K562 (cell line): ENCODE data around the gene ZNHIT2. TPM values are rescaled to one million over a fixed set of nuclear protein-coding genes. Genes with fewer than 3 reads are reported as not detected.
A peak's percentile ranks its signal among the peaks of the same experiment; 100 is the strongest.

Experiments used
- ATF2 ChIP-seq: sonication (generic); formaldehyde crosslinking; IDR thresholded peaks from 2 replicates; pipeline ENCODE4 v1.8.1; 2022; ENCODE audit warnings: missing genetic modification reagents
- C11orf30 ChIP-seq: fragments of 450-650 bp; IDR thresholded peaks from 2 replicates; pipeline ENCODE4 v1.6.1; 2016; ENCODE audit warnings: low read depth, mild to moderate bottlenecking
- CTBP1 ChIP-seq: fragments of 450-650 bp; IDR thresholded peaks from 2 replicates; pipeline ENCODE4 v1.6.1; 2016; ENCODE audit warnings: borderline replicate concordance
- ELF4 ChIP-seq: fragments of 450-650 bp; formaldehyde crosslinking; IDR thresholded peaks from 2 replicates; pipeline ENCODE4 v1.4.0; 2022; ENCODE audit warnings: missing genetic modification characterization
- ID3 ChIP-seq, 2 experiments: fragments of 250-450 bp in 1 of 2; fragments of 450-650 bp in 1 of 2; sonication (Bioruptor Pico) in 1 of 2; IDR thresholded peaks; 2 replicates each; pipeline versions ENCODE4 v1.6.1 to v1.8.0; 2016 to 2021; ENCODE audit warnings: mild to moderate bottlenecking in 2 of 2, moderate library complexity in 2 of 2, missing compliant biosample characterization in 1 of 2, missing genetic modification characterization in 1 of 2
- KDM5B ChIP-seq: fragments of 200-600 bp; sonication (generic); IDR thresholded peaks from 2 replicates; pipeline ENCODE4 v1.6.1; 2012; ENCODE audit warnings: low read depth, mild to moderate bottlenecking, moderate library complexity, low read length, control low read depth, inconsistent platforms; ENCODE audit not compliant: insufficient replicate concordance
- LARP7 ChIP-seq: fragments of 450-650 bp; IDR thresholded peaks from 2 replicates; pipeline ENCODE4 v1.6.1; 2016
- MCM2 ChIP-seq: fragments of 450-650 bp; IDR thresholded peaks from 2 replicates; pipeline ENCODE4 v1.6.1; 2017; ENCODE audit warnings: low read depth, mild to moderate bottlenecking
- MITF ChIP-seq: IDR thresholded peaks from 2 replicates; pipeline ENCODE4 v1.6.1; 2014; ENCODE audit warnings: antibody characterized with exemption
- NELFE ChIP-seq: IDR thresholded peaks from 2 replicates; pipeline ENCODE4 v1.6.1; 2011; ENCODE audit warnings: mild to moderate bottlenecking; ENCODE audit not compliant: insufficient read depth, insufficient read length
- POLR2A ChIP-seq: fragments of 450-650 bp; conservative IDR thresholded peaks from 2 replicates; pipeline ENCODE4 v1.6.1; 2016
- POLR2AphosphoS5 ChIP-seq: IDR thresholded peaks from 2 replicates; pipeline ENCODE4 v1.6.1; 2011; ENCODE audit warnings: mild to moderate bottlenecking, low read depth, low read length, moderate library complexity; ENCODE audit not compliant: control insufficient read depth, insufficient read depth
- SMARCE1 ChIP-seq: fragments of 450-650 bp; IDR thresholded peaks from 2 replicates; pipeline ENCODE4 v1.7.1; 2016; ENCODE audit warnings: mild to moderate bottlenecking
- TCF7L2 ChIP-seq: fragments of 150-350 bp; IDR thresholded peaks from 2 replicates; pipeline ENCODE4 v1.6.1; 2016; ENCODE audit warnings: low read depth, mild to moderate bottlenecking, low read length, moderate library complexity
- XRCC5 ChIP-seq: fragments of 200-400 bp; formaldehyde crosslinking; IDR thresholded peaks from 2 replicates; pipeline ENCODE4 v1.6.1; 2017; ENCODE audit warnings: low read depth, mild to moderate bottlenecking, low read length
- ZNF124 ChIP-seq: sonication (generic); formaldehyde crosslinking; IDR thresholded peaks from 2 replicates; pipeline ENCODE4 v1.8.1; 2022; ENCODE audit warnings: missing genetic modification reagents
- ZNF133 ChIP-seq: fragments of 250-450 bp; sonication (Bioruptor Pico); IDR thresholded peaks from 2 replicates; pipeline ENCODE4 v1.4.0; 2020; ENCODE audit warnings: mild to moderate bottlenecking
- ZNF785 ChIP-seq: fragments of 250-450 bp; sonication (Bioruptor Pico); IDR thresholded peaks from 2 replicates; pipeline ENCODE4 v1.4.0; 2020; ENCODE audit warnings: mild to moderate bottlenecking
- polyA plus RNA-seq, 8 experiments: library from polyadenylated mRNA; depleted of rRNA in 4 of 8; stranded (reverse) in 5 of 8; unstranded in 3 of 8; fragments of >200 nt; fragmentation: Nextera tagmentation in 2 of 8; fragmentation: Illumina TruSeq in 1 of 8; extraction: Ambion mirVana in 2 of 8; extraction: Trizol in 1 of 8; gene quantifications; 2 replicates each; pipeline versions ENCODE4 v1.2.1 to v1.2.3, GENCODE V29; 2011 to 2014; ENCODE audit warnings: inconsistent platforms in 1 of 8, missing spikeins in 1 of 8
- total RNA-seq, 7 experiments: library from RNA; depleted of rRNA in 6 of 7; stranded (reverse); fragments of >200 nt in 6 of 7; fragmentation: Illumina TruSeq in 2 of 7; extraction: Trizol in 2 of 7; gene quantifications; 2 replicates each; pipeline versions ENCODE4 v1.2.1 to v1.2.3, GENCODE V29; 2011 to 2021; ENCODE audit warnings: low replicate concordance in 1 of 7

The ZNHIT2 gene
- total and polyA plus RNA-seq, 9 of the 15 experiments (the other 6 are each of a cell fraction or from before 2014, with no cell fraction given) = 0.08 to 39.0 (median 2.5) TPM

GRCh38 chr11:65115361-65116082, 2.0 kb downstream of the ZNHIT2 start (continued):
- TF ChIP-seq POLR2AphosphoS5 = 0 out of 2 replicates have a peak, but pooled peaks have one; percentile 16
- no peak for TF ChIP-seq ZNF124 (CRISPR knock-in tag)
- no peak for TF ChIP-seq LARP7
- no peak for TF ChIP-seq XRCC5
- TF ChIP-seq MCM2 = no peak
- peak; percentile 52 for TF ChIP-seq POLR2A
- TF ChIP-seq KDM5B = peak; percentile 10
- no peak for TF ChIP-seq NELFE
- TF ChIP-seq ELF4 (CRISPR knock-in tag) = no peak
- TF ChIP-seq SMARCE1 = no peak
- no peak for TF ChIP-seq ZNF133
- TF ChIP-seq ZNF785 (CRISPR knock-in tag) = no peak
- TF ChIP-seq ID3 (CRISPR knock-in tag; IDR thresholded peaks at IDR 0.05) = no peak
- no peak for TF ChIP-seq ID3 (tag; IDR thresholded peaks at IDR 0.05)
- TF ChIP-seq C11orf30 = no peak
- no peak for TF ChIP-seq ATF2 (CRISPR knock-in tag)
- no peak for TF ChIP-seq TCF7L2
- no peak for TF ChIP-seq CTBP1
- TF ChIP-seq MITF = no peak
